GM23338 (cell line): ENCODE data around the gene PLA2G5. TPM values are rescaled to one million over a fixed set of nuclear protein-coding genes. Genes with fewer than 3 reads are reported as not detected.
A peak's percentile ranks its signal among the peaks of the same experiment; 100 is the strongest.

Source experiments
- ATAC-seq: fragments of 200-7000 bp; cut with Tn5 transposase; 3 replicates; pipeline ENCODE4 v1.9.1; 2020
- DNase-seq: peaks from one replicate; pipeline ENCODE4 v3.0.0-alpha.2; 2015; ENCODE audit warnings: low spot score
- H2AFZ ChIP-seq: fragments of 200-600 bp; sonication (generic); 2 replicates; pipeline ENCODE4 v1.8.0; 2016; ENCODE audit warnings: antibody characterized with exemption, mild to moderate bottlenecking, moderate library complexity
- H3F3A ChIP-seq: fragments of 200-600 bp; sonication (generic); replicated peaks from 2 replicates; pipeline ENCODE4 v1.8.0; 2017; ENCODE audit warnings: antibody characterized with exemption, mixed run types, low read depth
- H3K27ac ChIP-seq: fragments of 200-600 bp; sonication (generic); 2 replicates; pipeline ENCODE4 v1.6.1; 2016; ENCODE audit warnings: low read depth
- H3K27me3 ChIP-seq: fragments of 200-600 bp; sonication (generic); 2 replicates; pipeline ENCODE4 v1.8.0; 2016; ENCODE audit warnings: mild to moderate bottlenecking, mixed run types, moderate library complexity; ENCODE audit not compliant: insufficient read depth
- H3K36me3 ChIP-seq: fragments of 200-600 bp; sonication (generic); 2 replicates; pipeline ENCODE4 v1.8.0; 2016; ENCODE audit warnings: mild to moderate bottlenecking; ENCODE audit not compliant: insufficient read depth
- H3K4me1 ChIP-seq: fragments of 200-600 bp; sonication (generic); 2 replicates; pipeline ENCODE4 v1.8.0; 2016; ENCODE audit warnings: mild to moderate bottlenecking, moderate library complexity; ENCODE audit not compliant: insufficient read depth
- H3K4me2 ChIP-seq: fragments of 200-600 bp; sonication (generic); 2 replicates; pipeline ENCODE4 v1.7.1; 2017; ENCODE audit warnings: mixed run types
- H3K4me3 ChIP-seq: fragments of 200-600 bp; sonication (generic); 2 replicates; pipeline ENCODE4 v1.6.1; 2016; ENCODE audit warnings: mixed run types
- H3K79me2 ChIP-seq: fragments of 200-600 bp; sonication (generic); replicated peaks from 2 replicates; pipeline ENCODE4 v1.8.0; 2017; ENCODE audit warnings: mild to moderate bottlenecking; ENCODE audit not compliant: insufficient read depth
- H3K9me2 ChIP-seq: fragments of 200-600 bp; sonication (generic); 2 replicates; pipeline ENCODE4 v1.8.0; 2017; ENCODE audit not compliant: insufficient read depth
- H4K20me1 ChIP-seq: fragments of 200-600 bp; sonication (generic); replicated peaks from 2 replicates; pipeline ENCODE4 v1.8.0; 2017; ENCODE audit warnings: mild to moderate bottlenecking; ENCODE audit not compliant: insufficient read depth
- H3K27ac Mint-ChIP-seq: 2 replicates; pipeline ENCODE4 v1.8.0; 2020; ENCODE audit warnings: inconsistent platforms, mild to moderate bottlenecking, moderate library complexity, mixed read lengths
- H3K27me3 Mint-ChIP-seq: 3 replicates; pipeline ENCODE4 v1.8.0; 2022; ENCODE audit warnings: low read depth, mild to moderate bottlenecking, moderate library complexity, mixed read lengths, inconsistent platforms; ENCODE audit not compliant: insufficient read depth, poor library complexity
- H3K36me3 Mint-ChIP-seq: 3 replicates; pipeline ENCODE4 v1.8.0; 2021; ENCODE audit warnings: low read depth, mild to moderate bottlenecking, inconsistent platforms, moderate library complexity, mixed read lengths
- H3K4me1 Mint-ChIP-seq: 3 replicates; pipeline ENCODE4 v1.8.0; 2020; ENCODE audit warnings: mild to moderate bottlenecking, inconsistent platforms, mixed read lengths
- H3K4me3 Mint-ChIP-seq: 3 replicates; pipeline ENCODE4 v1.8.0; 2021; ENCODE audit warnings: moderate library complexity, mild to moderate bottlenecking, inconsistent platforms, mixed read lengths
- H3K9me3 Mint-ChIP-seq: 3 replicates; pipeline ENCODE4 v1.8.0; 2020; ENCODE audit warnings: moderate library complexity, mild to moderate bottlenecking, inconsistent platforms, mixed read lengths
- CTCF ChIP-seq, 2 experiments: fragments of 200-600 bp in 1 of 2; sonication (generic) in 1 of 2; conservative IDR thresholded peaks; 2 replicates each; pipeline versions ENCODE4 v1.5.1 to v1.6.1; 2016 to 2017; ENCODE audit warnings: antibody characterized with exemption in 2 of 2, low read depth in 2 of 2, mild to moderate bottlenecking in 2 of 2, moderate library complexity in 1 of 2
- ETS1 ChIP-seq: IDR thresholded peaks from 2 replicates; pipeline ENCODE4 v1.6.1; 2016; ENCODE audit warnings: antibody characterized with exemption
- EZH2 ChIP-seq: fragments of 200-600 bp; sonication (generic); IDR thresholded peaks from one replicate; pipeline ENCODE4 v1.8.0; 2017; ENCODE audit warnings: antibody characterized with exemption, mild to moderate bottlenecking, low read depth; ENCODE audit not compliant: unreplicated experiment
- EZH2phosphoT487 ChIP-seq: fragments of 200-600 bp; sonication (generic); IDR thresholded peaks from one replicate; pipeline ENCODE4 v1.8.1; 2018; ENCODE audit warnings: antibody characterized with exemption; ENCODE audit not compliant: unreplicated experiment
- NANOG ChIP-seq: IDR thresholded peaks from 2 replicates; pipeline ENCODE4 v1.6.1; 2016; ENCODE audit warnings: antibody characterized with exemption, borderline replicate concordance
- STAT1 ChIP-seq: IDR thresholded peaks from one replicate; pipeline ENCODE4 v1.6.1; 2016; ENCODE audit warnings: antibody characterized with exemption; ENCODE audit not compliant: unreplicated experiment
- ZNF331 ChIP-seq: fragments of 250-450 bp; sonication (Bioruptor Pico); IDR thresholded peaks from 2 replicates; pipeline ENCODE4 v1.5.0; 2020; ENCODE audit warnings: low read depth, mild to moderate bottlenecking, moderate library complexity
- polyA plus RNA-seq: library from polyadenylated mRNA; unstranded; fragments of >200 nt; fragmentation: Nextera tagmentation; extraction: Ambion mirVana; gene quantifications from 2 replicates; pipeline ENCODE4 v1.2.1, GENCODE V29; 2016
- total RNA-seq: library from RNA; depleted of rRNA; stranded (reverse); fragments of >200 nt; shearing (Covaris generic); gene quantifications from 2 replicates; pipeline ENCODE4 v1.2.3, GENCODE V29; 2014

Gene PLA2G5
- total and polyA plus RNA-seq, 2 experiments from 2014 or later = not detected

- no peaks in the 10 kb centered on the region for H3K4me1 Mint-ChIP-seq
- Histone ChIP-seq H3K4me3 (no peak overlapping the region), H3K36me3 (no peaks in the 10 kb centered on the region), H4K20me1 (no peaks in the 10 kb centered on the region), H3F3A (no peaks in the 10 kb centered on the region), H3K4me1 (no peaks in the 10 kb centered on the region), H2AFZ (peak overlapping the region; percentile 32; the same call in 1 of the 2 replicates), H3K9me2 (no peaks in the 10 kb centered on the region), H3K27me3 (no peaks in the 10 kb centered on the region), H3K4me2 (no peak overlapping the region), H3K27ac (no peak overlapping the region), H3K79me2 (no peaks in the 10 kb centered on the region)
- H3K36me3 Mint-ChIP-seq = no peaks in the 10 kb centered on the region; the same call in 2 of the 3 replicates
- peaks cover 10% of the 10 kb centered on the region; the same call in 2 of the 3 replicates for H3K9me3 Mint-ChIP-seq
- H3K4me3 Mint-ChIP-seq = no peak overlapping the region
- H3K27ac Mint-ChIP-seq = no peak overlapping the region
- TF ChIP-seq ETS1 = no peak
- no peak for ATAC-seq
- no peak for DNase-seq
- peaks cover 7% of the 10 kb centered on the region for H3K27me3 Mint-ChIP-seq
These were observed 53.9 kb downstream of the PLA2G5 start for GRCh38 chr1:20123722-20124455.

GRCh38 chr1:20124456-20125057 lies 54.6 kb downstream of the PLA2G5 start:
- Histone ChIP-seq H4K20me1 (no peaks in the 10 kb centered on the region), H3K4me2 (no peak overlapping the region), H3K36me3 (no peaks in the 10 kb centered on the region), H3K27me3 (no peaks in the 10 kb centered on the region), H3K79me2 (no peaks in the 10 kb centered on the region), H2AFZ (no peak overlapping the region), H3K4me1 (no peaks in the 10 kb centered on the region), H3F3A (no peaks in the 10 kb centered on the region), H3K9me2 (no peaks in the 10 kb centered on the region), H3K27ac (no peak overlapping the region), H3K4me3 (no peak overlapping the region)
- ATAC-seq = no peak
- Mint-ChIP-seq H3K9me3 (peaks cover 12% of the 10 kb centered on the region; the same call in 2 of the 3 replicates), H3K4me1 (no peaks in the 10 kb centered on the region), H3K27ac (no peak overlapping the region), H3K4me3 (no peak overlapping the region), H3K27me3 (peaks cover 7% of the 10 kb centered on the region), H3K36me3 (no peaks in the 10 kb centered on the region; the same call in 2 of the 3 replicates)
- no peak for DNase-seq
- TF ChIP-seq STAT1 (no peak), NANOG (no peak), ZNF331 (no peak), CTCF (conservative IDR thresholded peaks at IDR 0.05; ENCODE audit: low read depth in 2 of 2) (no peak), EZH2phosphoT487 (no peak), EZH2 (no peak)
